SU-DHL-6 (cell line): ENCODE data around the gene PFDN5.

Experiments used
- CTCF ChIP-seq: fragments of 200-600 bp; sonication (generic); IDR thresholded peaks from one replicate; pipeline ENCODE4 v1.5.1; 2017; ENCODE audit warnings: antibody characterized with exemption, mild to moderate bottlenecking, low read length, moderate library complexity; ENCODE audit not compliant: insufficient read depth, poor library complexity, severe bottlenecking
- EZH2phosphoT487 ChIP-seq: fragments of 200-600 bp; sonication (generic), shearing (Covaris generic); conservative IDR thresholded peaks from 2 replicates; pipeline ENCODE4 v1.6.1; 2018; ENCODE audit warnings: mild to moderate bottlenecking, antibody characterized with exemption, low read length, moderate library complexity, mixed read lengths

DNA sequence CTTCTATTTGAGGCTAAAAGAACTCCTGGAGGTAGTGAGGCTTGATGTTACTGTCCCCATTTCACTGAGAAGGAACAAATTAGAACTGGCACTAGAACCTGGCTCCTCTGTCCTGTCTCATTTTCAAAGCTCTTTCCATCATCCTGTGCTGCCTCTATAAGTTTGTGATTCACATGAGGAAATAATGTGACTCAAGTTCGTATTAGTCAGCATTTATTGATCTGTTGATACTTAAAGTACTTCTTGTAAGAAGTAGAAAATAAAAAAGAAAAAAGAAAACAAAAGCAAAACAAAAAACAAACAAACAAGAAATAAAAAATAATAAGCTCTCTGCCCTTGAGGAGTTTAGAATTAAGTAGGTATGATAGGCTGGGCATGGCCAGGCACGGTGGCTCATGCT, 29.6 kb upstream of the PFDN5 start:
- TF ChIP-seq CTCF (no peak), EZH2phosphoT487 (no peak)
